ENCODE measurements around the gene SYT6.
A peak's percentile ranks its signal among the peaks of the same experiment; 100 is the strongest.

The SYT6 gene

GRCh38 chr1:114153261-114154145 is at the start of gene SYT6:
Gene SYT6 (minus strand): TSS chr1:114153869. CDS start chr1:114153772, 97 bp downstream.
- ATAC-seq (replicated peaks; ENCODE audit: extremely low read depth, poor library complexity, severe bottlenecking) = peak; percentile 29
- peaks cover 2% of the 10 kb centered on the region for H3K36me3 Mint-ChIP-seq (ENCODE audit: insufficient read depth)

DNA sequence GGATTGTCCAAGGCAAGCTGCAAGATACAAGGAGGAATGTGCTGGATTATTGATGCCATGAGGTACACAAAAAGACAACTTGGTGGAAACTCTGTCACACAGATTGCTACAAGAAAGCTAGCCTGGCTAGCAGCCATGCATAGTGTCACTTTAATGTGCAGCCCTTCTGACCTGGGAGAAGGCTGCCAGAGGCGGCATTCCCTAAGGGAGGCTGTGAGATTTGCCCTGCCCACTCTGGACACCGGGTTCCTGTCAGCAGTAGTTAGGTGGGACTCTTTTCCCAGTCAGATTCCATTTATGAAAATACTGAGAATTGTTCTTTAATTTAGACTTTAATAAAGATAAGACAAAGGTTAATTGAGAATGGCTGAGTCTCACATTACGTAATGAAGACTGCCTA is 47.8 kb upstream of the SYT6 start:
- H3K27me3 Mint-ChIP-seq = peaks cover 70% of the 10 kb centered on the region
- H3K4me3 Mint-ChIP-seq = no peak overlapping the region
- no peaks in the 10 kb centered on the region for H3K9me3 Mint-ChIP-seq
- H3K36me3 Mint-ChIP-seq (ENCODE audit: insufficient read depth) = peaks cover 3% of the 10 kb centered on the region
- no peak overlapping the region for H3K27ac Mint-ChIP-seq (ENCODE audit: low read depth)
- no peak for ATAC-seq (replicated peaks; ENCODE audit: extremely low read depth, poor library complexity, severe bottlenecking)
- peaks cover 13% of the 10 kb centered on the region for H3K4me1 Mint-ChIP-seq
- no peak for DNase-seq (ENCODE audit: low spot score in 2 of 2)

More at GRCh38 chr1:114153261-114154145, at the start of gene SYT6:
- no peak for DNase-seq (ENCODE audit: low spot score in 2 of 2)
- H3K4me3 Mint-ChIP-seq = peak within 1 kb of the TSS; percentile 66
- no peak within 1 kb of the TSS for H3K27ac Mint-ChIP-seq (ENCODE audit: low read depth)
- H3K27me3 Mint-ChIP-seq = peaks cover 95% of the 10 kb centered on the region
- peaks cover 12% of the 10 kb centered on the region for H3K4me1 Mint-ChIP-seq
- no peaks in the 10 kb centered on the region for H3K9me3 Mint-ChIP-seq

DNA sequence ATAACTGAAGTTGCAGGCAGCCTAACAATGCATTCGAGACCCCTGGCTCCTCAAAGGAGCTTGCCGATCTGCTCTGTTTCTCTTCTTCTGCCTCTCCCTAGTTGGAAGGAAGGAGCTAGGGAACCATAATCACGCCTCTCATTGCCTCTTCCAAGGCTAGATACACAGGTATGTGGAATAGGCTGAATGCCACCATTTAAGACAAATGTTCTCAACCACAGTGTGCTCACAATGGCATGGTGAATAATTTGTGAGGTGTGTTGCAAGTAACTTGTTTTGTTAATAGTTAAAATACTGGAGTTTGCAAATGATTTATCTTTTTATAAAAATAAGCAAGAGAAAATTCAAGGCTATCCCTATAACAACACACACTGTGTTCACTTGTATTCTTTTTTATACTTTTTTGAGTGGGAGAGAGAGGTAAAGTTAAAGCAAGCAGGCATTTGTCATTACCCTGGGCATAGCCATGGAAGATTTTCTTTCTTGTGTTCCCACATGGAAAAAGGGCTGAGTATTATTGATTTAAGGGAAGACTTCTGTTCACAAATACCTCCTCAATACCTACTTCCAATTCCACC is 45.4 kb upstream of the SYT6 start:
- H3K4me3 Mint-ChIP-seq = no peak overlapping the region
- H3K9me3 Mint-ChIP-seq = no peaks in the 10 kb centered on the region
- H3K27ac Mint-ChIP-seq (ENCODE audit: low read depth) = no peak overlapping the region
- no peak for ATAC-seq (replicated peaks; ENCODE audit: extremely low read depth, poor library complexity, severe bottlenecking)
- no peak for DNase-seq (ENCODE audit: low spot score in 2 of 2)
- H3K36me3 Mint-ChIP-seq (ENCODE audit: insufficient read depth) = peaks cover 3% of the 10 kb centered on the region
- peaks cover 4% of the 10 kb centered on the region for H3K4me1 Mint-ChIP-seq
- H3K27me3 Mint-ChIP-seq = peaks cover 70% of the 10 kb centered on the region

DNA sequence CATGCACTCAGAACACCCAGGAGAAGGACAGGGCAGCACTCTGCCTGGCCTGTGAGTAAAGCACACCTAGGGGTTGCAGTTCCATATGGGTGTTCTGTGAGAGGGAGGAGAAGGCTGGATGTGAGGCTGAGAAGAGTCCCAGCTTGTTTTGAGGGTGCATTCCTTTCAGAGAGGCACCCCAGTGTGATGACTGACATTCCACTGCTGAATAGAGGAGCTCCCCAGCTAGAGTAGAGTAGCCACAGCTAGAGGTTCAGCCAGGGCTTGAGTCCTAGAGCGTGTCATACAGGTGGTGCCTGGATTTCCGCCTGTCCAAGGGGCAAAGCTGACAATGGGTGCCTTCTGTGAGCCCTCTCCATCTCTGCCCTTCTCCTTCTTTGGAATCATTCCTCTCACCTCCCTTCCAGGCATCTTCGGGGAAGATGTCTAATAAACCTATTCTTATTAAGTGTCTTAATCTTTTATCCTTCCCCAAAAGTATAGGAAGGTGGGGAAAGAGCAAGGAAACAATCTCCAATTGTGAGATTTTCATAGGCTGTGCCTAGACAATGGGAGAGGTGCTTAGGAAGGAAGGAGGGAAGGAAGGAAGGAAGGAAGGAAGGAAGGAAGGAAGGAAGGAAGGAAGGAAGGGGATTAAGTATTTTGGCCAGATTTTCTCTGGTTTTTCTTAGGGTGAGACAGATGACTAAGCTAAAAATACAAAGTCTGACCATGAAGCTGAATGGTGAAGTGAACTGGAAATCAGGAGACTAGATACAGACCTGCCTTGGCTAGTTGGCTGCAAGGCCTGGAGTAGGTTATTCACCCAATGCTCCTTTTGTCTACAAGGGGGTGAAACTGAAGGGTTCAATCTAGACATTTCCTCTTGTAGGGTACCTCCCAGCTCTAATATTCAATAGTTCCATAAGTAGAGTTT is 43.6 kb upstream of the SYT6 start:
- Mint-ChIP-seq H3K27ac (ENCODE audit: low read depth) (no peak overlapping the region), H3K4me3 (no peak overlapping the region), H3K36me3 (ENCODE audit: insufficient read depth) (peaks cover 2% of the 10 kb centered on the region), H3K27me3 (peaks cover 72% of the 10 kb centered on the region), H3K4me1 (peaks cover 4% of the 10 kb centered on the region), H3K9me3 (no peaks in the 10 kb centered on the region)
- no peak for ATAC-seq (replicated peaks; ENCODE audit: extremely low read depth, poor library complexity, severe bottlenecking)
- no peak for DNase-seq (ENCODE audit: low spot score in 2 of 2)

- no peak overlapping the region for H3K4me3 Mint-ChIP-seq
Observed at GRCh38 chr1:114195819-114196218, 42.1 kb upstream of the SYT6 start.

DNA sequence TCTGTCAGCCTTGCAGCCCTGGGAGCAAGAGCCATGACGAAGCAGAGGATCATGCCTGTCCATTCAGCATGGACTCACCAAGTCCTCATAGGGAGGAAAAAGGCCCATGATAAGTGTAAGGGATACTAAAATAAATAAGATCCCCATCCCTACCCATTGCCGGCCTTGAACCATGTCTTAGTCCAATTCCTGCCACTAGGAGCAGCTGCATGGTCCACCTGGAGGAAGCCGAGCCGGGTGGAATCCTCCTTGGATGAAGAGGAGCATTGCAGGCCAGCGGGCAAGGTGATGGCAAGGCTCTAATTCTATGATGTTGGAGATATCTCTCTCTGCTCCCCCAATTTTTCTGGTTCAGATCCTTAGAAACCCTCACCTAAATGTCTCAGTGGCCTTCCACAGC is 38.7 kb upstream of the SYT6 start:
- no peak for ATAC-seq (replicated peaks; ENCODE audit: extremely low read depth, poor library complexity, severe bottlenecking)
- Mint-ChIP-seq H3K4me1 (no peaks in the 10 kb centered on the region), H3K27me3 (peaks cover 88% of the 10 kb centered on the region)

More at GRCh38 chr1:114195819-114196218, 42.1 kb upstream of the SYT6 start:
- Mint-ChIP-seq H3K36me3 (ENCODE audit: insufficient read depth) (peaks cover 2% of the 10 kb centered on the region), H3K4me1 (peaks cover under 1% of the 10 kb centered on the region), H3K27me3 (peaks cover 74% of the 10 kb centered on the region), H3K27ac (ENCODE audit: low read depth) (no peak overlapping the region), H3K9me3 (no peaks in the 10 kb centered on the region)
- DNase-seq (ENCODE audit: low spot score in 2 of 2) (no peak), ATAC-seq (replicated peaks; ENCODE audit: extremely low read depth, poor library complexity, severe bottlenecking) (no peak)

GRCh38 chr1:114189398-114189797 is 35.7 kb upstream of the SYT6 start:
- Mint-ChIP-seq H3K36me3 (ENCODE audit: insufficient read depth) (peaks cover 2% of the 10 kb centered on the region), H3K27me3 (peaks cover 72% of the 10 kb centered on the region), H3K9me3 (no peaks in the 10 kb centered on the region), H3K27ac (ENCODE audit: low read depth) (no peak overlapping the region), H3K4me3 (no peak overlapping the region), H3K4me1 (no peaks in the 10 kb centered on the region)
- ATAC-seq (replicated peaks; ENCODE audit: extremely low read depth, poor library complexity, severe bottlenecking) (no peak), DNase-seq (ENCODE audit: low spot score in 2 of 2) (no peak)

More for the DNA sequence above, 38.7 kb upstream of the SYT6 start:
- no peaks in the 10 kb centered on the region for H3K9me3 Mint-ChIP-seq
- H3K27ac Mint-ChIP-seq (ENCODE audit: low read depth) = no peak overlapping the region
- H3K4me3 Mint-ChIP-seq = no peak overlapping the region
- no peak for DNase-seq (ENCODE audit: low spot score in 2 of 2)
- peaks cover 2% of the 10 kb centered on the region for H3K36me3 Mint-ChIP-seq (ENCODE audit: insufficient read depth)

GRCh38 chr1:114181356-114181755 is 27.7 kb upstream of the SYT6 start:
- no peak for ATAC-seq (replicated peaks; ENCODE audit: extremely low read depth, poor library complexity, severe bottlenecking)
- H3K27me3 Mint-ChIP-seq = peaks cover 8% of the 10 kb centered on the region
- H3K36me3 Mint-ChIP-seq (ENCODE audit: insufficient read depth) = no peaks in the 10 kb centered on the region
- H3K9me3 Mint-ChIP-seq = no peaks in the 10 kb centered on the region
- H3K4me3 Mint-ChIP-seq = no peak overlapping the region
- no peak for DNase-seq (ENCODE audit: low spot score in 2 of 2)
- H3K27ac Mint-ChIP-seq (ENCODE audit: low read depth) = no peak overlapping the region
- H3K4me1 Mint-ChIP-seq = no peaks in the 10 kb centered on the region

- ATAC-seq (replicated peaks; ENCODE audit: extremely low read depth, poor library complexity, severe bottlenecking) (no peak), DNase-seq (ENCODE audit: low spot score in 2 of 2) (no peak)
- Mint-ChIP-seq H3K27ac (ENCODE audit: low read depth) (no peak overlapping the region), H3K9me3 (no peaks in the 10 kb centered on the region), H3K4me1 (no peaks in the 10 kb centered on the region), H3K36me3 (ENCODE audit: insufficient read depth) (no peaks in the 10 kb centered on the region), H3K4me3 (no peak overlapping the region), H3K27me3 (peaks cover 6% of the 10 kb centered on the region)
Observed at GRCh38 chr1:114180742-114181141, 27.1 kb upstream of the SYT6 start.

DNA sequence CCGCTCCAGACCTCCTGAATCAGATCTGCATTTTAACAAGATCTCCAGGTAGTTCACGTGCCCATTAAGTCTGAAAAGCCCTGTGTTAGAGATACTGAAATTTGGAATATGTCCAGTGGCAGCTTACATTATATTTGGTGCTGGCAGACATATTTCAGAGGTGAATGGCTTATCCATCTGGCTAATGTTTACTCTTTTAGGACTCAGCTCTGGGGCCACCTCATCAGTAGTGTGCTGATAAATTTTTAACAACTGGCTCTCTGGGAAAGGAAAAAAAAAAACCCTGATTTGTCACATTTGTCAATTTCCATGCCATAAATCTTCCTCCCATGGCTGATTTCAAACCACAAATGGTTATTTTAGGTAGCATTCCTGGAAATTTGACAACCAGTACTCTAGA is 25.3 kb upstream of the SYT6 start:
- DNase-seq (ENCODE audit: low spot score in 2 of 2) (no peak), ATAC-seq (replicated peaks; ENCODE audit: extremely low read depth, poor library complexity, severe bottlenecking) (no peak)
- no peaks in the 10 kb centered on the region for H3K27me3 Mint-ChIP-seq
- H3K36me3 Mint-ChIP-seq (ENCODE audit: insufficient read depth) = no peaks in the 10 kb centered on the region
- H3K4me3 Mint-ChIP-seq = no peak overlapping the region
- no peak overlapping the region for H3K27ac Mint-ChIP-seq (ENCODE audit: low read depth)
- no peaks in the 10 kb centered on the region for H3K4me1 Mint-ChIP-seq
- no peaks in the 10 kb centered on the region for H3K9me3 Mint-ChIP-seq

DNA sequence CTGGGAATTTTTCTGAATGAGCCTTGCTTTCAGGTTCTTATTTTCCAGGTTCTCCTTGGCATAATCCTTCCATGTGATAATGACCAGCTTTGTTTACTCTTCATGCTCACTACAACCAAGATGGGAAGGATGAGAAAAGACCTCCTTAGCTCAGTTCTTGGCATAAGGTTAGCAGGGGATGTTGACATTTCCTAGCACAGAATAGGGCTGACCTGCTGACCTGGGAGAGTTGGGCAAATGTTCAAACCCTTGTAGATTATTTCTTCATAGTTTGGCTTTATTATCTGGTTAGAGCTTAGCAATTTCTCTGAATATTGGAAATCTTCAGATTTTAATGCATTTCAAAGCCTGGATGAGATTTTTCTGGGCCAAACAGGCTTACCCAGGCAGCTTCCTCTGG is 23.6 kb upstream of the SYT6 start:
- ATAC-seq (replicated peaks; ENCODE audit: extremely low read depth, poor library complexity, severe bottlenecking) (no peak), DNase-seq (ENCODE audit: low spot score in 2 of 2) (no peak)
- H3K9me3 Mint-ChIP-seq = no peaks in the 10 kb centered on the region
- H3K36me3 Mint-ChIP-seq (ENCODE audit: insufficient read depth) = no peaks in the 10 kb centered on the region
- H3K4me3 Mint-ChIP-seq = no peak overlapping the region
- no peak overlapping the region for H3K27ac Mint-ChIP-seq (ENCODE audit: low read depth)
- no peaks in the 10 kb centered on the region for H3K4me1 Mint-ChIP-seq
- H3K27me3 Mint-ChIP-seq = no peaks in the 10 kb centered on the region

GRCh38 chr1:114176366-114176765 is 22.7 kb upstream of the SYT6 start:
- Mint-ChIP-seq H3K27me3 (no peaks in the 10 kb centered on the region), H3K4me1 (no peaks in the 10 kb centered on the region), H3K4me3 (no peak overlapping the region), H3K36me3 (ENCODE audit: insufficient read depth) (no peaks in the 10 kb centered on the region), H3K27ac (ENCODE audit: low read depth) (no peak overlapping the region), H3K9me3 (no peaks in the 10 kb centered on the region)
- DNase-seq (ENCODE audit: low spot score in 2 of 2) (no peak), ATAC-seq (replicated peaks; ENCODE audit: extremely low read depth, poor library complexity, severe bottlenecking) (no peak)

Measured in central memory CD8-positive, alpha-beta T cell (primary cell).